Mesenchymal stem cell (in vitro differentiated cells and primary cell): ENCODE measurements around the gene ABTB2.
A peak's percentile ranks its signal among the peaks of the same experiment; 100 is the strongest.

Source experiments
- DNase-seq: peaks from one replicate; pipeline ENCODE4 v3.0.0-alpha.2; 2013
- H2AFZ ChIP-seq: one replicate; pipeline ENCODE4 v1.6.1; 2013; ENCODE audit warnings: low read depth, mild to moderate bottlenecking, control low read depth, inconsistent platforms, low read length, moderate library complexity
- H2AK5ac ChIP-seq: 2 replicates; pipeline ENCODE4 v1.6.1; 2013; ENCODE audit warnings: low read length, moderate library complexity, mild to moderate bottlenecking, inconsistent platforms; ENCODE audit not compliant: severe bottlenecking
- H2BK120ac ChIP-seq: one replicate; pipeline ENCODE4 v1.6.1; 2013; ENCODE audit warnings: low read depth, mild to moderate bottlenecking, inconsistent platforms, low read length, moderate library complexity
- H2BK12ac ChIP-seq, 2 experiments: one replicate each; pipeline ENCODE4 v1.6.1; 2013; ENCODE audit warnings: inconsistent platforms in 2 of 2, low read length in 2 of 2, mild to moderate bottlenecking in 2 of 2, moderate library complexity in 2 of 2, control low read depth in 1 of 2
- H2BK15ac ChIP-seq: one replicate; pipeline ENCODE4 v1.6.1; 2013; ENCODE audit warnings: mild to moderate bottlenecking, low read depth, inconsistent platforms; ENCODE audit not compliant: poor library complexity, severe bottlenecking
- H2BK5ac ChIP-seq: 2 replicates; pipeline ENCODE4 v1.6.1; 2013; ENCODE audit warnings: low read depth, mild to moderate bottlenecking, low read length, control low read depth, inconsistent platforms; ENCODE audit not compliant: poor library complexity, severe bottlenecking
- H3K14ac ChIP-seq, 2 experiments: one replicate each; pipeline ENCODE4 v1.6.1; 2013; ENCODE audit warnings: inconsistent platforms in 2 of 2, low read length in 2 of 2, control low read depth in 1 of 2, mild to moderate bottlenecking in 1 of 2, moderate library complexity in 1 of 2
- H3K18ac ChIP-seq, 2 experiments: one replicate each; pipeline ENCODE4 v1.6.1; 2013; ENCODE audit warnings: inconsistent platforms in 2 of 2, low read length in 2 of 2, control low read depth in 1 of 2, low read depth in 1 of 2, mild to moderate bottlenecking in 1 of 2
- H3K23ac ChIP-seq, 2 experiments: one replicate each; pipeline ENCODE4 v1.6.1; 2013; ENCODE audit warnings: inconsistent platforms in 2 of 2, low read length in 2 of 2, mild to moderate bottlenecking in 2 of 2, moderate library complexity in 2 of 2, control low read depth in 1 of 2
- H3K27ac ChIP-seq: 2 replicates; pipeline ENCODE4 v1.5.1; 2013; ENCODE audit warnings: mild to moderate bottlenecking, moderate library complexity, low read length, control low read depth, inconsistent platforms; ENCODE audit not compliant: poor library complexity, severe bottlenecking
- H3K27me3 ChIP-seq, 2 experiments: 2 replicates each; pipeline versions ENCODE4 v1.6.1 to v1.7.0; 2013; ENCODE audit warnings: low read length in 2 of 2, mild to moderate bottlenecking in 2 of 2, moderate library complexity in 2 of 2, control low read depth in 1 of 2, inconsistent platforms in 1 of 2; ENCODE audit not compliant: control insufficient read depth in 1 of 2, insufficient read depth in 1 of 2
- H3K36me3 ChIP-seq, 2 experiments: 2 replicates each; pipeline versions ENCODE4 v1.6.1 to v1.7.0; 2013; ENCODE audit warnings: low read length in 2 of 2, control low read depth in 1 of 2, inconsistent platforms in 1 of 2, low read depth in 1 of 2, mild to moderate bottlenecking in 1 of 2; ENCODE audit not compliant: insufficient read depth in 2 of 2, control insufficient read depth in 1 of 2
- H3K4ac ChIP-seq, 2 experiments: one replicate each; pipeline ENCODE4 v1.6.1; 2013; ENCODE audit warnings: inconsistent platforms in 2 of 2, low read length in 2 of 2, mild to moderate bottlenecking in 2 of 2, moderate library complexity in 2 of 2, control low read depth in 1 of 2, low read depth in 1 of 2
- H3K4me1 ChIP-seq: 2 replicates; pipeline ENCODE4 v1.6.1; 2013; ENCODE audit warnings: low read depth, low read length, control low read depth; ENCODE audit not compliant: control insufficient read depth, insufficient read depth
- H3K4me2 ChIP-seq: 2 replicates; pipeline ENCODE4 v1.6.1; 2013; ENCODE audit warnings: low read length, mild to moderate bottlenecking, inconsistent platforms; ENCODE audit not compliant: poor library complexity, severe bottlenecking
- H3K4me3 ChIP-seq, 2 experiments: 2 replicates each; pipeline versions ENCODE4 v1.5.1 to v1.7.0; 2013; ENCODE audit warnings: low read length in 2 of 2, mild to moderate bottlenecking in 2 of 2, control low read depth in 1 of 2, low read depth in 1 of 2; ENCODE audit not compliant: insufficient read depth in 1 of 2
- H3K79me1 ChIP-seq: replicated peaks from 2 replicates; pipeline ENCODE4 v1.6.1; 2013; ENCODE audit warnings: mild to moderate bottlenecking, control low read depth, low read length, inconsistent platforms; ENCODE audit not compliant: poor library complexity, severe bottlenecking
- H3K9ac ChIP-seq: 2 replicates; pipeline ENCODE4 v1.7.0; 2013; ENCODE audit warnings: mild to moderate bottlenecking, low read length, moderate library complexity
- H3K9me3 ChIP-seq: 2 replicates; pipeline ENCODE4 v1.7.0; 2013; ENCODE audit warnings: mild to moderate bottlenecking, low read length; ENCODE audit not compliant: control insufficient read depth
- H4K8ac ChIP-seq: one replicate; pipeline ENCODE4 v1.6.1; 2013; ENCODE audit warnings: inconsistent platforms, mild to moderate bottlenecking, low read length, moderate library complexity
- H4K91ac ChIP-seq: one replicate; pipeline ENCODE4 v1.6.1; 2013; ENCODE audit warnings: mild to moderate bottlenecking, low read length, inconsistent platforms
- WGBS: methylation state at CpG from one replicate; pipeline ENCODE4 v1.1.7; 2013; ENCODE audit warnings: mixed read lengths; 5-methylcytosine and 5-hydroxymethylcytosine counted together

The ABTB2 gene

GRCh38 chr11:34161812-34162492 lies 195.9 kb downstream of the ABTB2 start:
- Histone ChIP-seq H2BK12ac (no peak overlapping the region), H3K4me3 (no peak overlapping the region), H3K27ac (no peak overlapping the region), H2BK5ac (no peak overlapping the region), H3K18ac (no peak overlapping the region), H3K4me1 (peaks cover 10% of the 10 kb centered on the region), H3K36me3 (peaks cover 14 to 91% of the 10 kb centered on the region in 2 experiments), H3K9ac (no peak overlapping the region), H2BK15ac (no peak overlapping the region), H3K79me1 (peaks cover 8% of the 10 kb centered on the region), H4K8ac (no peak overlapping the region), H2AK5ac (no peak overlapping the region), H2BK120ac (no peak overlapping the region), H3K27me3 (peaks cover 0 to 3% of the 10 kb centered on the region in 2 experiments), H3K23ac (no peak overlapping the region), H3K14ac (peak overlapping the region in 1 of 2 experiments; percentile 77), H3K4me2 (no peak overlapping the region), H2AFZ (no peak overlapping the region), H3K9me3 (no peaks in the 10 kb centered on the region), H4K91ac (no peak overlapping the region), H3K4ac (no peak overlapping the region)
- 81% methylated on average over 17 of the region's 18 CpGs for WGBS
- DNase-seq, result no peak

- Histone ChIP-seq H2AFZ (no peak overlapping the region), H3K18ac (no peak overlapping the region), H3K23ac (no peak overlapping the region), H2BK120ac (no peak overlapping the region), H3K9me3 (no peaks in the 10 kb centered on the region), H4K91ac (no peak overlapping the region), H3K9ac (no peak overlapping the region), H2BK12ac (no peak overlapping the region), H3K4ac (no peak overlapping the region), H3K4me1 (peaks cover 10% of the 10 kb centered on the region), H3K36me3 (peaks cover 14 to 87% of the 10 kb centered on the region in 2 experiments), H4K8ac (no peak overlapping the region), H3K4me2 (no peak overlapping the region), H2AK5ac (no peak overlapping the region), H3K27me3 (peaks cover 0 to 3% of the 10 kb centered on the region in 2 experiments), H3K79me1 (peaks cover 8% of the 10 kb centered on the region), H3K14ac (no peak overlapping the region), H2BK15ac (no peak overlapping the region), H3K4me3 (no peak overlapping the region), H3K27ac (no peak overlapping the region), H2BK5ac (no peak overlapping the region)
- DNase-seq, result no peak
- WGBS, result 91% methylated on average over 6 of the region's 6 CpGs
Measured at GRCh38 chr11:34161361-34161760, 196.4 kb downstream of the ABTB2 start.

- no peak overlapping the region for H3K23ac ChIP-seq
- 92% methylated on average over 18 of the region's 18 CpGs for WGBS
Measured at GRCh38 chr11:34160791-34161190, 197.0 kb downstream of the ABTB2 start.

GRCh38 chr11:34160049-34160721 lies 197.6 kb downstream of the ABTB2 start:
- H3K4me3 ChIP-seq, result no peak overlapping the region
- H2BK120ac ChIP-seq, result no peak overlapping the region
- H3K18ac ChIP-seq, result no peak overlapping the region

More at GRCh38 chr11:34160791-34161190, 197.0 kb downstream of the ABTB2 start:
- Histone ChIP-seq H2BK5ac (no peak overlapping the region), H3K18ac (no peak overlapping the region), H2AK5ac (no peak overlapping the region), H3K27ac (no peak overlapping the region), H4K91ac (no peak overlapping the region), H2BK120ac (no peak overlapping the region), H3K14ac (no peak overlapping the region), H3K36me3 (peaks cover 14 to 87% of the 10 kb centered on the region in 2 experiments), H3K4ac (no peak overlapping the region), H3K79me1 (peaks cover 8% of the 10 kb centered on the region), H3K27me3 (peaks cover 0 to 2% of the 10 kb centered on the region in 2 experiments), H4K8ac (no peak overlapping the region), H3K4me2 (no peak overlapping the region), H2AFZ (no peak overlapping the region), H3K9me3 (no peaks in the 10 kb centered on the region), H2BK15ac (no peak overlapping the region), H3K4me3 (no peak overlapping the region), H2BK12ac (no peak overlapping the region), H3K9ac (no peak overlapping the region), H3K4me1 (peaks cover 10% of the 10 kb centered on the region)
- DNase-seq, result no peak

More at GRCh38 chr11:34160049-34160721, 197.6 kb downstream of the ABTB2 start:
- Histone ChIP-seq H3K79me1 (peaks cover 8% of the 10 kb centered on the region), H3K27ac (no peak overlapping the region), H3K36me3 (peaks cover 20 to 87% of the 10 kb centered on the region in 2 experiments), H4K91ac (no peak overlapping the region), H2AK5ac (no peak overlapping the region), H3K9ac (no peak overlapping the region), H3K4me2 (no peak overlapping the region), H3K27me3 (no peaks in the 10 kb centered on the region), H2BK15ac (no peak overlapping the region), H3K4me1 (peaks cover 10% of the 10 kb centered on the region), H4K8ac (no peak overlapping the region), H2AFZ (no peak overlapping the region), H3K14ac (no peak overlapping the region), H3K9me3 (no peaks in the 10 kb centered on the region), H2BK5ac (no peak overlapping the region), H3K4ac (no peak overlapping the region), H3K23ac (no peak overlapping the region), H2BK12ac (no peak overlapping the region)
- 95% methylated on average over 20 of the region's 22 CpGs for WGBS
- DNase-seq, result no peak
